HG03064 (cell line): ENCODE data around the gene SACM1L.

Experiments
- ATAC-seq: cut with Tn5 transposase; IDR thresholded peaks from one replicate; pipeline ENCODE4 v1.9.1; 2021; ENCODE audit warnings: low read depth; ENCODE audit not compliant: unreplicated experiment

Gene SACM1L

GRCh38 chr3:45762647-45763302, 73.6 kb downstream of the SACM1L start:
- no peak for ATAC-seq

GRCh38 chr3:45763303-45763675, 74.1 kb downstream of the SACM1L start:
- no peak for ATAC-seq

- no peak for ATAC-seq
Measured at GRCh38 chr3:45765266-45765851, 76.2 kb downstream of the SACM1L start.

GRCh38 chr3:45765958-45766357, 76.8 kb downstream of the SACM1L start:
- no peak for ATAC-seq

GRCh38 chr3:45771166-45771775, 82.1 kb downstream of the SACM1L start:
- no peak for ATAC-seq

- no peak for ATAC-seq
Measured at GRCh38 chr3:45771831-45772230, 82.6 kb downstream of the SACM1L start.

GRCh38 chr3:45772341-45773035, 83.3 kb downstream of the SACM1L start:
- ATAC-seq = no peak

GRCh38 chr3:45773072-45773471, 83.9 kb downstream of the SACM1L start:
- ATAC-seq = no peak

- ATAC-seq = no peak
Measured at GRCh38 chr3:45773714-45774449, 84.7 kb downstream of the SACM1L start.

- ATAC-seq = no peak
Measured at GRCh38 chr3:45774581-45775521, 85.7 kb downstream of the SACM1L start.

GRCh38 chr3:45775571-45776300, 86.5 kb downstream of the SACM1L start:
- no peak for ATAC-seq

GRCh38 chr3:45776301-45776595, 87.1 kb downstream of the SACM1L start:
- no peak for ATAC-seq

- ATAC-seq = no peak
Measured at GRCh38 chr3:45776611-45777010, 87.4 kb downstream of the SACM1L start.

GRCh38 chr3:45777111-45777745, 88.0 kb downstream of the SACM1L start:
- ATAC-seq = no peak

- no peak for ATAC-seq
Measured at GRCh38 chr3:45777746-45778386, 88.7 kb downstream of the SACM1L start.

- no peak for ATAC-seq
Measured at GRCh38 chr3:45778761-45779201, 89.6 kb downstream of the SACM1L start.

GRCh38 chr3:45779746-45780735, 90.8 kb downstream of the SACM1L start:
- no peak for ATAC-seq
